ENCODE results near the gene ATP10D.
"Not testable (repeated sequence)": the region's sequence is repeated elsewhere in the genome, so short reads cannot be mapped to it uniquely, and the experiment has no call there.

ATP10D gene

DNA sequence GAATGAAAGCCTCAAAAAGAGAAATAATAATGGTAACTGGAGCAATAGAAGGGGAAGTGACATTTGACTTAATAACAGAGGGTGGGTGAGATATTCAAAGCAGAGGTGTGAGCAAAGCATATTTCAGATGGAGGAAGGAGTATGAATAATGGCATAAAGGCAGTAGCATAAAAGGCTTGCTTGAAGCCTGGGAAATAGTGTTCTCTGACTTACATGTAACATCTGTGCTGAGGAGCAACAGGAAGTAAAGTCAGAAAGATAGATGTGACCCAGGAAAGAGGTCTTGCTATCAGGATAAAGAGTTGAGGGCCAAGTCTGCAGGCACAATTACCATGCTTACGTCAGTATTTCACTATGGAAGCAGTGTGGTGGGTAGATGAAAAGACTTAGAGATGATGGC is 28.4 kb downstream of the ATP10D start:
- intact Hi-C loops (cut with DNase I; ENCODE audit: low total_unique reads): no loop called here

DNA sequence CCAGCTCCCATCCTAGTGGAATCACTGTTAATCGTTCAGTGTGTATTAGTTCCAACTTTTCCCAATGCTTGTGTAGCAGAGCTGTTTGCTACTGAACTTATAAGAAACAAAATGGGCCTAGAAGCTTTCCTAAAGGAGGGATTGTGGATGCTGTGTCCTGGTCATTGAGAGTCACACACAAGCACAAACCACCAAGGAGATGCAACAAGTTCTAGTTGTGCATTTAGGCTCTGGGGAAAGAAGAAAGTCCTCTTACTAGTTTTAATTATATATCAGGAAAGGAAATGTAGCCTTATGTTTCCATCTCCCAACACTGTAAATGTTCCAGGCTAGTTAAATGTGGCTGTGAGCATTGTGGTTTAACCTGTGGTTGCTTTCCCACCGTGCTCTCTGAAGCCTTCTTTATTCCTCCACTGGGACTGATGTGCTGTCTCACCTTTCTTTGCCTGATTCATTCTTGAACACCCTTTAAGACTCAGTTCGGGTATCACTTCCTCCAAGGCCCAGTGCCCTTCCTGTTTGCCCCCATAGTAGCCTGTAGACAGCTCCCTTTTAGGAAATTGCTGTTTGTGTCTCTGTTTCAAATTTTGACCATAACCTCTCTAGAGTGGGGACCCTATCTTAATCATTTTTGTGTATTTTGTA is 34.3 kb downstream of the ATP10D start:
- H3K4me3 ChIP-seq: no peak overlapping the region
- H3K27ac ChIP-seq: no peak overlapping the region
- peaks cover 0 to 9% (median 0%) of the 10 kb centered on the region in 4 donors for H3K4me1 ChIP-seq
- H3K9me3 ChIP-seq: no peaks in the 10 kb centered on the region
- DNase-seq: no peak
- intact Hi-C loops (cut with DNase I; ENCODE audit: low total_unique reads): no loop called here
- peaks cover 27 to 41% (median 30%) of the 10 kb centered on the region in 3 donors for H3K36me3 ChIP-seq
- no peaks in the 10 kb centered on the region for H3K27me3 ChIP-seq
- TF ChIP-seq, protein P1, sequence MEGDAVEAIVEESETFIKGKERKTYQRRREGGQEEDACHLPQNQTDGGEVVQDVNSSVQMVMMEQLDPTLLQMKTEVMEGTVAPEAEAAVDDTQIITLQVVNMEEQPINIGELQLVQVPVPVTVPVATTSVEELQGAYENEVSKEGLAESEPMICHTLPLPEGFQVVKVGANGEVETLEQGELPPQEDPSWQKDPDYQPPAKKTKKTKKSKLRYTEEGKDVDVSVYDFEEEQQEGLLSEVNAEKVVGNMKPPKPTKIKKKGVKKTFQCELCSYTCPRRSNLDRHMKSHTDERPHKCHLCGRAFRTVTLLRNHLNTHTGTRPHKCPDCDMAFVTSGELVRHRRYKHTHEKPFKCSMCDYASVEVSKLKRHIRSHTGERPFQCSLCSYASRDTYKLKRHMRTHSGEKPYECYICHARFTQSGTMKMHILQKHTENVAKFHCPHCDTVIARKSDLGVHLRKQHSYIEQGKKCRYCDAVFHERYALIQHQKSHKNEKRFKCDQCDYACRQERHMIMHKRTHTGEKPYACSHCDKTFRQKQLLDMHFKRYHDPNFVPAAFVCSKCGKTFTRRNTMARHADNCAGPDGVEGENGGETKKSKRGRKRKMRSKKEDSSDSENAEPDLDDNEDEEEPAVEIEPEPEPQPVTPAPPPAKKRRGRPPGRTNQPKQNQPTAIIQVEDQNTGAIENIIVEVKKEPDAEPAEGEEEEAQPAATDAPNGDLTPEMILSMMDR (IDR thresholded peaks at IDR 0.05): no peak

More for the DNA sequence above, 28.4 kb downstream of the ATP10D start:
- Histone ChIP-seq H3K36me3 (peaks cover 27 to 33% (median 32%) of the 10 kb centered on the region in 3 donors), H3K4me3 (no peak overlapping the region), H3K27ac (no peak overlapping the region), H3K9me3 (no peaks in the 10 kb centered on the region), H3K4me1 (peaks cover 0 to 37% (median 14%) of the 10 kb centered on the region in 4 donors), H3K27me3 (no peaks in the 10 kb centered on the region)
- TF ChIP-seq, protein P1 (IDR thresholded peaks at IDR 0.05): no peak
- no peak for DNase-seq

- Histone ChIP-seq H3K4me3 (no peak overlapping the region), H3K27me3 (no peaks in the 10 kb centered on the region), H3K9me3 (no peaks in the 10 kb centered on the region), H3K36me3 (peaks cover 24 to 45% (median 26%) of the 10 kb centered on the region in 3 donors), H3K27ac (peak overlapping the region; percentile 58 to 62), H3K4me1 (peaks cover 0 to 16% (median 3%) of the 10 kb centered on the region in 4 donors)
- TF ChIP-seq, protein P1 (IDR thresholded peaks at IDR 0.05): no peak
- intact Hi-C loops (cut with DNase I; ENCODE audit: low total_unique reads): no loop called here
- DNase-seq: peak in 1 of 2 donors; percentile 34
Observed at GRCh38 chr4:47525154-47525819, 40.2 kb downstream of the ATP10D start.

DNA sequence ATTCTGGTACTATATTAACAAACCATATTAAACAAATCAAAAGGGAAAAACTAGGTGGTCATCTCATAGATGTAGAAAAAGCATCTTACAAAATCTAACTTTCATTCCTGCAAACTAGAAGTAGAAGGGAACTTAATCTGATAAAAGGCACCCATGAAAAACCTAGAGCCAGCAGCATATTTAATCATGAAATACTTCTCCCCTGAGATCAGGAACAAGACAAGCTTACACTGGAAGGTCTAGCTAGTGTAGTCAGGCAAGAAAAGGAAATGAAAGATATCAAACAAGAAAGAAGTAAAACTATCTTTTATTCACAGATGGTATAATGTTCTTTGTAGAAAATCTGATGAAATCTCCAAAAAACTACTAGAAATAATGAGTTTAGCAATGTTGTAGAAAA is 41.2 kb downstream of the ATP10D start:
- no peaks in the 10 kb centered on the region for H3K9me3 ChIP-seq
- no peaks in the 10 kb centered on the region for H3K27me3 ChIP-seq
- H3K27ac ChIP-seq: peak overlapping the region; percentile 58 to 62
- TF ChIP-seq, protein P1 (IDR thresholded peaks at IDR 0.05): no peak
- H3K4me1 ChIP-seq: peaks cover 0 to 25% (median 6%) of the 10 kb centered on the region in 4 donors
- intact Hi-C loops (cut with DNase I; ENCODE audit: low total_unique reads): no loop called here
- H3K4me3 ChIP-seq: no peak overlapping the region
- H3K36me3 ChIP-seq: peaks cover 16 to 45% (median 26%) of the 10 kb centered on the region in 3 donors
- no peak for DNase-seq

GRCh38 chr4:47528646-47529045 is 43.6 kb downstream of the ATP10D start:
- H3K9me3 ChIP-seq; intact Hi-C loops (cut with DNase I; ENCODE audit: low total_unique reads); H3K27ac ChIP-seq; H3K4me3 ChIP-seq; H3K27me3 ChIP-seq; DNase-seq: not testable (repeated sequence)
- Histone ChIP-seq H3K36me3 (peaks cover 6 to 36% (median 21%) of the 10 kb centered on the region in 3 donors), H3K4me1 (peaks cover 0 to 43% (median 14%) of the 10 kb centered on the region in 4 donors)

- Histone ChIP-seq H3K4me1 (peaks cover 0 to 34% (median 12%) of the 10 kb centered on the region in 4 donors), H3K9me3 (no peaks in the 10 kb centered on the region), H3K4me3 (no peak overlapping the region), H3K27me3 (no peaks in the 10 kb centered on the region), H3K27ac (peak overlapping the region in 1 of 2 donors; percentile 40), H3K36me3 (peaks cover 2 to 43% (median 26%) of the 10 kb centered on the region in 3 donors)
- no peak for DNase-seq
- TF ChIP-seq, protein P1 (IDR thresholded peaks at IDR 0.05): no peak
- intact Hi-C loops (cut with DNase I; ENCODE audit: low total_unique reads): no loop called here
Observed at GRCh38 chr4:47530801-47531200, 45.7 kb downstream of the ATP10D start.
